NCI-H526 (cell line): ENCODE measurements around the gene VIPAS39.
"Not testable (repeated sequence)": the region's sequence is repeated elsewhere in the genome, so short reads cannot be mapped to it uniquely, and the experiment has no call there.

Source experiments
- DNase-seq, 2 experiments: peaks; one replicate each; lab custom pipeline; 2025; lab: John Stamatoyannopoulos, UW

The VIPAS39 gene

GRCh38 chr14:77470224-77470870 lies 12.9 kb upstream of the VIPAS39 start:
- DNase-seq: no peak

DNA sequence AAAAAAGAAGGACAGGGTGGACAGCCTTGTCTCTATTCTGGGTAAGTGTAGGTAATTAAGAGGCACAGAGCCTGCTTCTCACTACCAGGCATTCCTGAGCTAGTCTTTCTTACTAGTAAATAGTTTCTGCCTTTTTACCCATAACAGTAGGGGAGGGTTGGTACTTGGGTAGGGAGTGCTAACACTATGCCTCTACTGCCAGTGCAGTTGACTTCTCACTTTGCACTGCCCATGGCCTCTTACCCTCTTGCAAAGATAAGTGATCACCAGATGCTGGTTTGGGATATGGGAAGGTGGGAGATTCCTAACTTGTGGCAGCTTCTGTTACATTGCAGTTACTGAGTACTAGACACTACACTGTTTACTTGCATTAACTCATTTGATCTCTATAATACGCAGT lies 12.1 kb upstream of the VIPAS39 start:
- DNase-seq: no peak

DNA sequence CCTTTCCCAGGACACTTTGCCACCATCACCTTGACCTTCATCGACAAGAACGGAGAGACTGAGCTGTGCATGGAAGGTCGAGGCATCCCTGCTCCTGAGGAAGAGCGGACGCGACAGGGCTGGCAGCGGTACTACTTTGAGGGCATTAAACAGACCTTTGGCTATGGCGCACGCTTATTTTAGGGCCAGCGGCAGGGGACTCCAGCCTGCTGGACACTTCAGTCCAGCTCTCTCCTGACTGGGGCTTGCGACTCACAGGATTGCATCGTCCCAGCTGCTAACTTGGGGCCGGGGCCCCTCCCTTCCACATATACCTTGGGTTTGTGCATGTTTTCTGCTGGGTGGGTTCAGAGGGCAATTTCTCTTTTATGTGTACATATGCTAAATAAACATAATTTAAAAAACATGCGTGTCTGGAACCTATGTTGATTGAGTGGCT lies 11.7 kb upstream of the VIPAS39 start:
- no peak for DNase-seq

DNA sequence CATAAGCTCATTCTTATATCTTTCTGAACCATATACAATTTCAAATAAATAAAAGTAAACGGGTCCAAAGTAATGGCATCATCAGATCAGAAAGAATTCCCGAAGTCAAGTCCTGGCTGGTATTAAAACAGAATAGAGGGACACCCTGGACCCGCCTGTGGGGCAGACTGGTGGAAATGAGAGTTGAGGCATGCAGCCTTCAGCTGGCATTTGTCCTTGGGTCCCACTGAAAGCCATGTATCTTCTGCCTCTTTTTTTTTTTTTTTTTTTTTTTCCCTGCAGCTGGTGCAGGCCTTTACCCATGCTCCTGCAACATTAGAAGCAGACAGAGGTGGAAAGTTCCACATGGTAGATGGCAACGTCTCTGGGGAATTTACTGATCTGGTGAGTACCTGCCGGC lies 10.4 kb upstream of the VIPAS39 start:
- DNase-seq: no peak

GRCh38 chr14:77459072-77459723 lies 1.8 kb upstream of the VIPAS39 start:
- peak; percentile 59 to 83 for DNase-seq

GRCh38 chr14:77458249-77458950 lies 999 bp upstream of the VIPAS39 start:
- DNase-seq: peak; percentile 8 to 66

- DNase-seq: peak in 1 of 2 experiments; percentile 73
Measured at GRCh38 chr14:77457115-77457521, 283 bp downstream of the VIPAS39 start.

DNA sequence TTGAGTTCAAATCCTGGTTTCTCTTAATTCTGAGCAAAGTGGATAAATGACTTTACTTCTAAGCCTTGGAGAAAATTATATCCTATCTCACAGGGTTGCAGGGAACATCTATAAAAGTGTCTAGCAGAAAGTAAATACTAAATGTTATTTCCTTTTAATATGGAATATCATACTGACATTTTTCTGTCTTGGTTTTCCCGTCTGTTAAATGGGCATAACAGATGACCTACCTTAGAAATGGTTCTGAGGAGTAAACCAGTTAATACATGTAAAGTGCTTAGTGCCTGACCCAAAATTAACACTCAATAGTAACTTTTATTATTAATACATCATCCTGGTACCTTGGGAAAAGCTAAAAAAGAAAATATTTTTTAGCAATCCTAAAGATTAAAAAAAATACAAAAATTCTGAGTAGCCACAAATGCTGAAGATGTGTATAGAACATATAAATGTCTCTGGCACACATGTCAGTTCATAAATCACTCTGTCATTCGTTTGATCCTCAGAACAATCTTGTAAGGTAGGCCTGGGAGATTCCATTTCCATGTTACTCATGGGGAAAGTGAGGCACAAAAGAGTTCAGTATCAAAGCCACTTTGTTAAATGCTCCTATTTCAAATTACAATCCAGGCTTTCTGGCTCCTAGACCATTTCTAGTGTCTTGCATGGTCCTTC lies 1.3 kb downstream of the VIPAS39 start:
- DNase-seq: no peak

DNA sequence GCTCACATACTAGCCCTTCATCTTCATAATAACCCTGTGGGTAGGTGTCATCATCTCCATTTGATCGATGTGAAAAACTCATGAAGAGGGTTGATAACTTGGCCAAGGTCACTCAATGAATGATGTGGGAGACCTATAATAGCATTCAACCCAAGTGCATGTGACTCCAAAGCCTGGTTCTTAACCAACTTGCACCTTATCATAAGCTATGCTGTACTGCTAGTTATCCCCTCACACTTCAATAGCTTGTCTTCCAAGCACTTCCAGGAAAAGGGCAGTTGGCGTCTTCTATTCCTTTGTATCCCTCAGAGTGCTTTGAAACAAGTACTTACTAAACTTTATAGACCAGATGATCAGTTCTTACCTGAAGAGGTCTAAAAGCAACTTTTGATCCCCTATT lies 15.2 kb downstream of the VIPAS39 start:
- no peak for DNase-seq

GRCh38 chr14:77439861-77440260 lies 17.5 kb downstream of the VIPAS39 start:
- no peak for DNase-seq

DNA sequence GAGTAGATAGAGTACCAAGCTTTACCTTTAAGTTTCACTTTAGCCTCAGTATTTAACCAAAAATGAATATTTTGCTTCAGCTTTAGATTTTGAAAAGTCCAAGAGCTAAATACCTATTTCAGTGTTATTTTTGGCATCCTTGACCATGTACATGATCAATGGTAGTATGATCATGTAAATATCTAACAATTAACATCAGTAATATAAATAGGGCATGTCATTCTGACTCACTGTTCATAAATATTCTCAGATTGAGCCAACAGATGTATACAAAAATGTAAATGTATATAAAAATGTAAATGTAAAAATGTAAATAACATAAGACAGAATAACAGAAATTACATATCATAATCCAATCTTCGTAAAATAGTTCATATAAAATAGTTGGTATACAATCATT lies 18.8 kb downstream of the VIPAS39 start:
- no peak for DNase-seq

GRCh38 chr14:77436042-77436441 lies 21.4 kb downstream of the VIPAS39 start:
- no peak for DNase-seq

DNA sequence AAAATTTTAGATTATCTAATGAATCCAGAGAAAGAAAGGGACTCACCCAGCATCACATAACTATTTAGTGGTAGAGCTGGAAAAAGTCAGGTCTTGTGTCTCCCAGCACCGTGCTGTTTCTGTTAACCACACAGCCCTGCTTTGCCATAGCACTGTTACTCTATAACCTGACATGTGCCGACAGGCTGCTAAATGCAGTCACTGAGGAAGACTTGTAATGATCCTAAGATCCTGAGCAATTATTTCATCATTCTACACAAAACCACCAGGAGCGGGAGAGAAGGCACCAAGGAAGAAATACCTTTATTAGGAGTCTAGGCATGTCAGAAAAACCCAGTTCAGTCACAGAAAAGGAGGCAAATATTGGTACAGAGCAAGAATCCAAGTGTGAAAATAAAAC lies 31.0 kb downstream of the VIPAS39 start:
- no peak for DNase-seq

DNA sequence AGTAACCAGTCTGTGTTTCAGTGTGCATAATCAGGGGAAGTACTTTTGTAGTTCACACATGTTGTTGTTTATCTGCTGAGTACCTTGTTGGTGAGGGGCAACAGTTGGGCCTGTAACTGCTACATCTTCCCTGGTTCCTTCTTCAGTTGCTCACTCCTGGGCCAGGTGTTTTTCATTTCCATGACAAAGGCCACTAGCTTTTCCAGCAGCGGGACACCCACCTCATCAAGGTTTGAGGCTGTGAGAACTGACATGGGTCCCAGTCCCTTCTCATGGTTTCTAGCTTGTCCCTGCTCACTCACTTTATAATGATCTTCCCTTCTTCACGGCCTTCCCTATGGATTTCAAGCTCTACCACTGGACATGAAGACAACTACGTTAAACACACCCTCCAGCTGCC lies 32.5 kb downstream of the VIPAS39 start:
- no peak for DNase-seq

GRCh38 chr14:77423423-77423822 lies 34.0 kb downstream of the VIPAS39 start, which contains the start of gene NOXRED1:
Gene NOXRED1 (minus strand): TSS chr14:77423523. CDS start chr14:77422889, 634 bp downstream.
- DNase-seq: no peak

- DNase-seq: no peak
Measured at GRCh38 chr14:77421201-77421600, 36.2 kb downstream of the VIPAS39 start.

DNA sequence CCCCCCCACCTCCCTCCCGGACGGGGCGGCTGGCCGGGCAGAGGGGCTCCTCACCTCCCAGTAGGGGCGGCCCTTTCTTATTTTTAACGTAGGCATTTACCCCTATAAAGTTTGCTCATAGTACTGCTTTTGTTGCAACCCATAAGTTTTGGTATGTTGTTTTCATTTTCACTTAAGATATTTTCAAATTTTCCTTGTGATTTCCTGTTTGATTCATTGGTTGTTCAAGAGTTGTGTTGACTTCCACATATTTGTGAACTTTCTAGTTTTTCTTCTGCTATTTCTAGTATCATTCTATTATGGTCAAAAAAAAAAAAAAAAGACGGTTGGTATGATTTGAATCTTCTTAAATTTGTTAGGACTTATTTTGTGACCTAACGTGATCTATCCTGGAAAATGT lies 40.6 kb downstream of the VIPAS39 start:
- DNase-seq: no peak

DNA sequence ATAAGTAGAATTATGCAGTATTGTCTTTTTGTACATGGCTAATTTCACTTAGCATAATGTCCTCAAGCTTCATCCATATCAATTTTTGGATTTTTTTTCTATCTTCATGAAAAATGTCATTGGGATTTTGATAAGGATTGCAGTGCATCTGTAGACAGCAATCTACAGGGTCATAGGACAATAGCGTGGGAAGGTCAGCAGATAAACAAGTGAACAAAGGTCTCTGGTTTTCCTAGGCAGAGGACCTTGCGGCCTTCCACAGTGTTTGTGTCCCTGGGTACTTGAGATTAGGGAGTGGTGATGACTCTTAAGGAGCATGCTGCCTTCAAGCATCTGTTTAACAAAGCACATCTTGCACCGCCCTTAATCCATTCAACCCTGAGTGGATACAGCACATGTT lies 41.3 kb downstream of the VIPAS39 start:
- DNase-seq: not testable (repeated sequence)

- DNase-seq: not testable (repeated sequence)
Measured at GRCh38 chr14:77415403-77416030, 41.9 kb downstream of the VIPAS39 start.

- peak in 1 of 2 experiments; percentile 38 for DNase-seq
Measured at GRCh38 chr14:77409131-77409533, 48.3 kb downstream of the VIPAS39 start.

GRCh38 chr14:77407158-77407557 lies 50.2 kb downstream of the VIPAS39 start:
- no peak for DNase-seq

GRCh38 chr14:77406718-77407117 lies 50.7 kb downstream of the VIPAS39 start:
- no peak for DNase-seq
